Ascending aorta (tissue), 2 donors: Measurements from ENCODE around the gene EEIG2. TPM values are rescaled to one million over a fixed set of nuclear protein-coding genes. Genes with fewer than 3 reads are reported as not detected.
A peak's percentile ranks its signal among the peaks of the same experiment; 100 is the strongest.

Experiments used
- DNase-seq, 2 donors: peaks; one replicate each; pipeline ENCODE4 v3.0.0-alpha.2; 2019; ENCODE audit warnings: low spot score in 2 of 2
- H3K27ac ChIP-seq, 2 donors: fragments of 200-600 bp; sonication (generic); one replicate each; pipeline ENCODE4 v1.5.1; 2016 to 2017; ENCODE audit warnings: mild to moderate bottlenecking in 1 of 2
- H3K27me3 ChIP-seq: fragments of 200-600 bp; sonication (generic); one replicate; pipeline ENCODE4 v1.5.1; 2017
- H3K36me3 ChIP-seq, 2 donors: fragments of 200-600 bp; sonication (generic); one replicate each; pipeline ENCODE4 v1.5.1; 2016
- H3K4me1 ChIP-seq, 2 donors: fragments of 200-600 bp; sonication (generic); one replicate each; pipeline ENCODE4 v1.5.1; 2016 to 2017; ENCODE audit warnings: mild to moderate bottlenecking in 1 of 2
- H3K4me3 ChIP-seq, 2 donors: fragments of 200-600 bp; sonication (generic); one replicate each; pipeline ENCODE4 v1.5.1; 2016 to 2017; ENCODE audit warnings: mild to moderate bottlenecking in 1 of 2
- H3K9me3 ChIP-seq, 2 donors: fragments of 200-600 bp; sonication (generic); one replicate each; pipeline ENCODE4 v1.5.1; 2016
- CTCF ChIP-seq, 3 experiments: fragments of 200-600 bp in 2 of 3; fragments of 450-650 bp in 1 of 3; sonication (generic) in 2 of 3; IDR thresholded peaks; one replicate each; pipeline ENCODE4 v1.5.1; 2016 to 2019; ENCODE audit warnings: antibody characterized with exemption in 3 of 3, mild to moderate bottlenecking in 1 of 3, moderate library complexity in 1 of 3
- intact Hi-C: fragments of 100-400 bp; cut with DNase I; formaldehyde crosslinking; loops from one replicate; pipeline ENCODE4 v1.15.1; 2023
- total RNA-seq: library from RNA; depleted of rRNA; stranded (reverse); fragments of >200 nt; gene quantifications from one replicate; pipeline ENCODE4 v1.1.0, GENCODE V29; 2016

Gene EEIG2
- total RNA-seq, 1 donor from 2014 or later = 9.6 TPM

DNA sequence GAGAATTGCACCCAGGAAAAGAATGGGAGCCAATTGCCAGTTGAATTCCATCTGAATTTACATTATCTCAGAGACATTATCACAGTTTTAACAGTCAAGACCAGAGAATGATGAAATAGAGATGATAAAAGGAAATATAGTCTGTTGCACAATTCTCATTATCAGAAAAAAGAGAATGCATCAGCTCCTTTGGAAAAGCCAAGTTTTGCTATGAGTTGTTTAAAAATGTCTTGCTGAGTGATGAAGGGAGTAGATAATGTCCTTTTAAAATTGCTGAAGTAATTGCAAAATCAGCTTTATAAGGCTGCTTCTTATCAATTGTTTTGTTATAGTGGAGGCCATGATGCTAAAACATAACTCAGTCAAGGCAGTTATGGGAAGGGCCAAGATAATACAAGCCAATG, 37.9 kb upstream of the EEIG2 start:
- H3K4me3 ChIP-seq = no peak overlapping the region
- no peak overlapping the region for H3K27ac ChIP-seq
- H3K36me3 ChIP-seq = no peaks in the 10 kb centered on the region
- no peaks in the 10 kb centered on the region for H3K27me3 ChIP-seq
- no peaks in the 10 kb centered on the region for H3K9me3 ChIP-seq
- intact Hi-C loops = no loop called here
- no peak for TF ChIP-seq CTCF (IDR thresholded peaks at IDR 0.05)
- DNase-seq = no peak
- no peaks in the 10 kb centered on the region for H3K4me1 ChIP-seq

DNA sequence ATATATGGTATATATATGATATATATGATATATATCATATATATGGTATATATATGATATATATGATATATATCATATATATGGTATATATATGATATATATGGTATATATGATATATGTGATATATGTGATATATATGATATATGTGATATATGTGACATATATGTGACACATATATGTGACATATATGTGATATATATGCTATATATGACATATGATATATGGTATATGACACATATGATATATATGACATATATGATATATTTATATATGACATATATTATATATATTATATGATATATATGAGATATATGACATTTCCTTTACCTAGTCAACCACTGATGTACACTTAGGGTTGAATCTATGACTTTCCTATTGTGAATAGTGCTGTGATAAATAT, 36.1 kb upstream of the EEIG2 start:
- Histone ChIP-seq H3K4me3 (no peak overlapping the region), H3K4me1 (no peaks in the 10 kb centered on the region), H3K9me3 (no peaks in the 10 kb centered on the region), H3K27me3 (no peaks in the 10 kb centered on the region), H3K36me3 (no peaks in the 10 kb centered on the region), H3K27ac (no peak overlapping the region)
- DNase-seq = no peak
- intact Hi-C loops = no loop called here
- TF ChIP-seq CTCF (IDR thresholded peaks at IDR 0.05) = no peak

DNA sequence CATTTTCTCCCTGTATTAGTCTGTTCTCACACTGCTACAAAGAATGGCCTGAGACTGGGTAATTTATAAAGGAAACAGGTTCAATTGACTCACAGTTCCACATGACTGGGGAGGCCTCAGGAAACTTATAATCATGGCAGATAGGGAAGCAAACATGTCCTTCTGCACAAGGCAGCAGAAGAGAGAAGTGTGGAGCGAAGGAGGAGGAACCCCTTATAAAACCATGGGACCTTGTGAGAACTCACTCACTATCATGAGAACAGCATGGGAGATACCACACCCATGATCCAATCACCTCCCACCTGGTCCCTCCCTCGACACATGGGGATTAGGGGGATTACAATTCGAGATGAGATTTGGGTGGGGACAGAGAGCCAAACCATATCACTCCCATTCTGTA, 35.2 kb upstream of the EEIG2 start:
- Histone ChIP-seq H3K9me3 (no peaks in the 10 kb centered on the region), H3K27ac (no peak overlapping the region), H3K36me3 (no peaks in the 10 kb centered on the region), H3K4me1 (no peaks in the 10 kb centered on the region), H3K27me3 (no peaks in the 10 kb centered on the region), H3K4me3 (no peak overlapping the region)
- intact Hi-C loops = no loop called here
- TF ChIP-seq CTCF (IDR thresholded peaks at IDR 0.05) = no peak
- no peak for DNase-seq

DNA sequence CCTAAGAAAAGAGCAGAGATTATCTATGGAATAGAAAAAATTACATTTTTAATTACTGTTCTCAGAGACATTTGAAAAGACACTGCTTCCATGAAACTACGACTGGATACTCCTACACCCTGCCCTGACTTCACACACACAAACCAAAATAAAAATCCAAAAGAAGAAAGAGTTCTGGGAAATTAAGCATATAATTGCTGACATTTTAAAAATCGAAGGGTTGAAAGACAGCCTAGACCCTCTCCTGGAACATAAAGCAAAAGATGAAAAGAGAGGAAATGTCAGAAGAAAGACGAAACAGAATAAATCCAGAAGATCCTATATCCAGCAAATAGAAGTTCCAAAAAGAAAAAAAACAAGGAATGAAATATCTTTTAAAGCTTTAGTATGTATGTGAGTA, 32.8 kb upstream of the EEIG2 start:
- H3K27ac ChIP-seq = no peak overlapping the region
- no peak overlapping the region for H3K4me3 ChIP-seq
- H3K36me3 ChIP-seq = no peaks in the 10 kb centered on the region
- no peaks in the 10 kb centered on the region for H3K27me3 ChIP-seq
- H3K4me1 ChIP-seq = peaks cover 0 to 9% of the 10 kb centered on the region in 2 donors
- DNase-seq = no peak
- H3K9me3 ChIP-seq = no peaks in the 10 kb centered on the region
- no peak for TF ChIP-seq CTCF (IDR thresholded peaks at IDR 0.05)
- intact Hi-C loops = no loop called here

GRCh38 chr1:108527837-108528236, 32.1 kb upstream of the EEIG2 start:
- Histone ChIP-seq H3K27ac (no peak overlapping the region), H3K27me3 (no peaks in the 10 kb centered on the region), H3K36me3 (no peaks in the 10 kb centered on the region), H3K9me3 (no peaks in the 10 kb centered on the region), H3K4me1 (peaks cover 0 to 9% of the 10 kb centered on the region in 2 donors), H3K4me3 (no peak overlapping the region)
- intact Hi-C loops = no loop called here
- no peak for DNase-seq
- no peak for TF ChIP-seq CTCF (IDR thresholded peaks at IDR 0.05)

DNA sequence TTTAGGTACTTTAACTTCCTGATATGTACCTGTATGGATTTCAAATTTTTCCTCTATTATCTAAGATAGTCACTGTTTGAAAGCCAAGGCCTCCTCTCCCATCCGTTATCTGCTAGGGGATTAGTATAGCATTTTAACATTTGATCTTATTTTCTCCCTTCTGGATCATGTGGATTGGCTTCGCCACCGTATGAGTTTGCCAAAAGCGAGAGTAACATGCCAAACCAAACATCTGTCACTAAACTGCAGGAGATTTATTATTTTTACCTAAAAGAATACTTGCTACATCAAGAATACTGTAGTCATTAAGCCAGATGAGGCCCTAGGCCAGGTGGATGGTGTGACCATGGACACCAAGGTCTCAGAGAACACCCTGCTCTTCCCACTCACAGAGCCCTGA, 28.5 kb upstream of the EEIG2 start:
- no peak for DNase-seq
- Histone ChIP-seq H3K36me3 (no peaks in the 10 kb centered on the region), H3K27me3 (no peaks in the 10 kb centered on the region), H3K9me3 (no peaks in the 10 kb centered on the region), H3K4me1 (peaks cover 0 to 9% of the 10 kb centered on the region in 2 donors), H3K4me3 (no peak overlapping the region), H3K27ac (peak overlapping the region; percentile 1 to 14)
- TF ChIP-seq CTCF (IDR thresholded peaks at IDR 0.05) = no peak
- intact Hi-C loops = no loop called here
